CD8-positive, alpha-beta memory T cell (primary cell): ENCODE results near the gene CD74. TPM values are rescaled to one million over a fixed set of nuclear protein-coding genes. Genes with fewer than 3 reads are reported as not detected.
"Not testable (repeated sequence)": the region's sequence is repeated elsewhere in the genome, so short reads cannot be mapped to it uniquely, and the experiment has no call there.

Experiments
- CTCF ChIA-PET: fragments of 350-600 bp; sonication (Branson Sonifier 250); formaldehyde crosslinking; loops from one replicate; lab custom pipeline; 2021; ENCODE audit warnings: antibody characterized with exemption; lab: Charles Lee
- POLR2A ChIA-PET: fragments of 350-600 bp; sonication (Branson Sonifier 250); formaldehyde crosslinking; loops from one replicate; lab custom pipeline; 2021; ENCODE audit warnings: antibody characterized with exemption; lab: Charles Lee
- DNase-seq, 5 donors: peaks; one replicate each; pipeline versions ENCODE4 v3.0.0 to v3.0.0-alpha.2; 2020 to 2022; ENCODE audit warnings: mixed read lengths in 1 of 5
- H3K27ac ChIP-seq: one replicate; pipeline ENCODE4 v1.7.0; 2013; ENCODE audit warnings: low read depth, mild to moderate bottlenecking, low read length, moderate library complexity
- H3K27me3 ChIP-seq: 2 replicates; pipeline ENCODE4 v1.7.0; 2013; ENCODE audit warnings: low read length, mild to moderate bottlenecking; ENCODE audit not compliant: insufficient read depth, poor library complexity, severe bottlenecking
- H3K36me3 ChIP-seq: 2 replicates; pipeline ENCODE4 v1.7.0; 2013; ENCODE audit warnings: mild to moderate bottlenecking, low read length, moderate library complexity; ENCODE audit not compliant: insufficient read depth
- H3K4me1 ChIP-seq: 2 replicates; pipeline ENCODE4 v1.7.0; 2013; ENCODE audit warnings: mild to moderate bottlenecking, low read length, moderate library complexity; ENCODE audit not compliant: insufficient read depth
- H3K4me3 ChIP-seq: 2 replicates; pipeline ENCODE4 v1.7.0; 2013; ENCODE audit warnings: mild to moderate bottlenecking, low read length
- H3K9me3 ChIP-seq: 2 replicates; pipeline ENCODE4 v1.7.0; 2013; ENCODE audit warnings: mild to moderate bottlenecking, low read length
- H3K27ac Mint-ChIP-seq, 8 donors: one replicate each; pipeline ENCODE4 v1.8.0; 2020 to 2021; ENCODE audit warnings: mixed read lengths in 8 of 8, mild to moderate bottlenecking in 6 of 8, inconsistent platforms in 3 of 8, moderate library complexity in 3 of 8
- H3K27me3 Mint-ChIP-seq, 2 donors: one replicate each; pipeline ENCODE4 v1.8.0; 2020 to 2021; ENCODE audit warnings: mixed read lengths in 2 of 2, mild to moderate bottlenecking in 1 of 2, moderate library complexity in 1 of 2
- H3K36me3 Mint-ChIP-seq, 3 donors: one replicate each; pipeline ENCODE4 v1.8.0; 2020 to 2021; ENCODE audit warnings: mixed read lengths in 3 of 3, inconsistent platforms in 1 of 3, mild to moderate bottlenecking in 1 of 3
- H3K4me1 Mint-ChIP-seq, 3 donors: one replicate each; pipeline ENCODE4 v1.8.0; 2020 to 2021; ENCODE audit warnings: mixed read lengths in 3 of 3, inconsistent platforms in 1 of 3, mild to moderate bottlenecking in 1 of 3
- H3K4me3 Mint-ChIP-seq, 7 donors: one replicate each; pipeline ENCODE4 v1.8.0; 2020 to 2021; ENCODE audit warnings: mixed read lengths in 7 of 7, mild to moderate bottlenecking in 6 of 7, moderate library complexity in 4 of 7, inconsistent platforms in 2 of 7
- H3K9me3 Mint-ChIP-seq, 5 donors: one replicate each; pipeline ENCODE4 v1.8.0; 2020 to 2022; ENCODE audit warnings: mixed read lengths in 5 of 5, mild to moderate bottlenecking in 3 of 5, moderate library complexity in 2 of 5, inconsistent platforms in 1 of 5
- polyA plus RNA-seq: library from polyadenylated mRNA; unstranded; fragments of 300-500 nt; fragmentation: Illumina TruSeq; gene quantifications from one replicate; pipeline ENCODE4 v1.2.3, GENCODE V29; 2021
- total RNA-seq, 2 experiments: library from RNA; stranded (reverse); gene quantifications; one replicate each; pipeline ENCODE4 v1.2.3, GENCODE V29; 2021

The CD74 gene
- total and polyA plus RNA-seq, 3 experiments from 2014 or later, result 319 to 1,273 (median 324) TPM

- Histone ChIP-seq H3K36me3 (no peaks in the 10 kb centered on the region), H3K27ac (no peak overlapping the region), H3K9me3 (no peaks in the 10 kb centered on the region), H3K4me3 (no peak overlapping the region), H3K27me3 (no peaks in the 10 kb centered on the region), H3K4me1 (peaks cover 22% of the 10 kb centered on the region)
- peaks cover 16 to 28% (median 24%) of the 10 kb centered on the region in 3 donors for H3K4me1 Mint-ChIP-seq
- H3K9me3 Mint-ChIP-seq, result peaks cover 0 to 4% (median 0%) of the 10 kb centered on the region in 5 donors
- ChIA-PET POLR2A (no interaction called here), CTCF (interaction anchor here (2.1 kb wide), 1 partner anchor 392 kb away, joined by 8 read pairs; the partner anchor contains the start of gene IRGM)
- H3K4me3 Mint-ChIP-seq, result no peak overlapping the region
- H3K27me3 Mint-ChIP-seq, result peaks cover 0 to 2% of the 10 kb centered on the region in 2 donors
- no peak for DNase-seq
- H3K27ac Mint-ChIP-seq, result no peak overlapping the region
- peaks cover 0 to 2% (median 0%) of the 10 kb centered on the region in 3 donors for H3K36me3 Mint-ChIP-seq
Measured at GRCh38 chr5:150454492-150455229, 42.0 kb upstream of the CD74 start.

DNA sequence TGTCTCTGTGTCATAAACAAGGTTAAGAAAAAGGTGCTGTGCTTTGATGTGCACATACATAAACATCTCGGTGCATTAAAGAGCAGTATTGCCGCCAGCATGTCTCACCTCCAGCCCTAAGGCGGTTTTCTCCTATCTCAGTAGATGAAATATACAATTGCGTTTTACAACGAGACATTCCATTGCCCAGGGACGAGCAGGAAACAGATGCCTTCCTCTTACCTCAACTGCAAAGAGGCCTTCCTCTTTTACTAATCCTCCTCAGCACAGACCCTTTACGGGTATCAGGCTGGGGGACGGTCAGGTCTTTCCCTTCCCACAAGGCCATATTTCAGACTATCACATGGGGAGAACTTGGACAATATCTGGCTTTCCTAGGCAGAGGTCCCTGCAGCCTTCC lies 41.3 kb upstream of the CD74 start:
- H3K27me3 ChIP-seq, POLR2A ChIA-PET, H3K4me3 Mint-ChIP-seq, H3K27me3 Mint-ChIP-seq, H3K4me3 ChIP-seq, H3K36me3 ChIP-seq, DNase-seq, H3K9me3 ChIP-seq, H3K27ac Mint-ChIP-seq, H3K36me3 Mint-ChIP-seq, H3K27ac ChIP-seq, H3K9me3 Mint-ChIP-seq: not testable (repeated sequence)
- peaks cover 18% of the 10 kb centered on the region for H3K4me1 ChIP-seq
- CTCF ChIA-PET, result interaction anchor here (1.1 kb wide), 1 partner anchor 662 kb away, joined by 3 read pairs; no protein-coding TSS in a partner anchor
- H3K4me1 Mint-ChIP-seq, result peaks cover 15 to 27% (median 22%) of the 10 kb centered on the region in 3 donors

DNA sequence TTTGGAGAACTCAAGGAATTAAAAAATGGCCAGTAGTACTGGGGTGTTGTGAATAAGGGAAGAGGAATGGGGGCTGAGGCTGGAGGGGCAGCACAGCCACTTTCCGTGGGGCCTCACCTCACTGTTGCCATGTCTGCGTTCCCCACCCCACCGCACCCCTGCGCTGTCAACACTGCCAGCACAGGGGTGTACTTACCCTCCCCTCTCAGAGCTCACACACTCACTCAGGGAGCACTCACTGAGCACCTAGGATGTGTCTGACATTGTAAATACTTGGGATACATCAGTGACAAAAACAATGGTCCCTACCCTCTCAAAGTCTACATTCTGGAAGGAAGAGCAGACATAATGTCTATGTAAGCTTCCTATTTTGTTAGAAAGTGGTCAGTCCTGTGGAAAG lies 40.2 kb upstream of the CD74 start:
- ChIA-PET POLR2A (no interaction called here), CTCF (interaction anchor here (1.1 kb wide), 1 partner anchor 663 kb away, joined by 3 read pairs; no protein-coding TSS in a partner anchor)
- H3K27ac ChIP-seq, result no peak overlapping the region
- peaks cover 23% of the 10 kb centered on the region for H3K4me1 ChIP-seq
- peaks cover 2% of the 10 kb centered on the region for H3K36me3 ChIP-seq
- no peaks in the 10 kb centered on the region for H3K9me3 ChIP-seq
- H3K27me3 Mint-ChIP-seq, result peaks cover 0 to 2% of the 10 kb centered on the region in 2 donors
- H3K4me3 ChIP-seq, result no peak overlapping the region
- H3K36me3 Mint-ChIP-seq, result peaks cover 4 to 20% (median 5%) of the 10 kb centered on the region in 3 donors
- H3K27me3 ChIP-seq, result no peaks in the 10 kb centered on the region
- H3K27ac Mint-ChIP-seq, result no peak overlapping the region
- no peak overlapping the region for H3K4me3 Mint-ChIP-seq
- peaks cover 0 to 4% (median 0%) of the 10 kb centered on the region in 5 donors for H3K9me3 Mint-ChIP-seq
- no peak for DNase-seq
- peaks cover 24 to 31% (median 27%) of the 10 kb centered on the region in 3 donors for H3K4me1 Mint-ChIP-seq

- Mint-ChIP-seq H3K4me3 (no peak overlapping the region), H3K27me3 (no peaks in the 10 kb centered on the region), H3K27ac (no peak overlapping the region), H3K36me3 (peaks cover 5 to 33% (median 9%) of the 10 kb centered on the region in 3 donors), H3K9me3 (peaks cover 0 to 4% (median 0%) of the 10 kb centered on the region in 5 donors), H3K4me1 (peaks cover 23 to 33% (median 30%) of the 10 kb centered on the region in 3 donors)
- Histone ChIP-seq H3K36me3 (peaks cover 15% of the 10 kb centered on the region), H3K4me1 (peaks cover 23% of the 10 kb centered on the region), H3K4me3 (no peak overlapping the region), H3K9me3 (no peaks in the 10 kb centered on the region), H3K27ac (no peak overlapping the region), H3K27me3 (no peaks in the 10 kb centered on the region)
- POLR2A ChIA-PET, result no interaction called here
- CTCF ChIA-PET, result interaction anchor here (0.7 to 2.7 kb wide), 5 partner anchors 40 to 643 kb away, joined by 3 to 23 read pairs (median 3); partner anchors contain the start of genes CD74 and RBM22
- DNase-seq, result no peak
Measured at GRCh38 chr5:150451594-150451993, 38.9 kb upstream of the CD74 start.

DNA sequence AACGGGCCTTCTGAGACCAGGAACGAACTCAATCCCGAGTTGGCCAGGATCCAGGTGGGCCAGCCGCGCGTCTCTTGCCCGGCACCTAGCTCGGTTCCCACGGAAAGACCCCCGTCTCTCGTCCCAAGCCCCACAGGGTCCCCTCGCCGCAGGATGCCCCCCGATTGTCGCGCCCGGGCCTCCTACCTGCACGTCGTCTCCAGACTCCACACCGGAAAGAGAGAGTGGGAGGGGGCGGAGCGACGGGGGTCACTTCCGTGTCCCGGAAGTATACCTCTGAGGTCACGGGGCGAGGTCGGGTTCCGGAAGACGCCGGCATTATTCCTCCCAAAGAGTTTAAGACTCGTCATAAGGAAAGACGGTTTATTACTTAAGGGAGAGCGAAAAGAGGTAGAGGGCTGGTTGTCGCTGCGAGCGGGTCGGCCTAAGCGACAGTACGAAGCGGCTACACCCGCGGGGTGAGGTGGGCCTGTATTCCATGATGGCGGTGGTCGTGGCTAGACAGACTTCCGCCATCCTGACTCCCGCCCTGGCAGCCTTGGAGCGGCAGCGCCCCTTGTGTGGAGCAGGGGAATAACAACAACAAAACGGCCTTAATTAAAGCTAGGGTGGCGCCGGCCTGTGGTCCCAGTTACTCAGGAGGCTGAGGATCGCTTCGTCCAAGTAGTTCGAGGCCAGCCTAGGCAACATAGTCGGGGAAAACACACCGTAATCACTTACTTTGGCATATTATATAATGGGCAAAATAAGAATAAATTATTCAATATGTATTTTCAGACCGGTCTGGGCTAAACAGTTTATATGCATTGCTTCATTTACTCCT lies 37.0 kb upstream of the CD74 start, which contains the start of gene RPS14:
RPS14 (minus strand) TSS at position 223 of the 823 bp plus-strand sequence. CDS start 2,006 bp downstream, outside the sequence.
- Mint-ChIP-seq H3K9me3 (peaks cover 0 to 4% (median 0%) of the 10 kb centered on the region in 5 donors), H3K4me1 (peaks cover 32 to 45% (median 40%) of the 10 kb centered on the region in 3 donors)

GRCh38 chr5:150448952-150449516 lies 36.3 kb upstream of the CD74 start:
- POLR2A ChIA-PET, result interaction anchor here (1.0 to 1.9 kb wide), 7 partner anchors 13 to 253 kb away, joined by 3 to 37 read pairs (median 3); partner anchors contain the start of genes CD74 and RBM22
- Mint-ChIP-seq H3K27me3 (no peaks in the 10 kb centered on the region), H3K4me3 (peak overlapping the region; percentile 96 to 99 (median 99)), H3K27ac (peak overlapping the region; percentile 99 to 100 (median 100)), H3K9me3 (peaks cover 0 to 4% (median 0%) of the 10 kb centered on the region in 5 donors), H3K4me1 (peaks cover 32 to 45% (median 40%) of the 10 kb centered on the region in 3 donors), H3K36me3 (peaks cover 11 to 59% (median 22%) of the 10 kb centered on the region in 3 donors)
- Histone ChIP-seq H3K4me1 (peaks cover 27% of the 10 kb centered on the region), H3K4me3 (peak overlapping the region; percentile 79), H3K27me3 (no peaks in the 10 kb centered on the region), H3K9me3 (no peaks in the 10 kb centered on the region), H3K27ac (peak overlapping the region; percentile 98), H3K36me3 (peaks cover 39% of the 10 kb centered on the region)
- CTCF ChIA-PET, result interaction anchor here (0.7 to 2.7 kb wide), 14 partner anchors 9 to 329 kb away, joined by 3 to 23 read pairs (median 4); partner anchors contain the start of genes CD74 and SMIM3
- DNase-seq, result no peak

More for the DNA sequence above, 37.0 kb upstream of the CD74 start, which contains the start of gene RPS14:
- Histone ChIP-seq H3K36me3 (peaks cover 34% of the 10 kb centered on the region), H3K27ac (peak within 1 kb of the TSS; percentile 98), H3K4me1 (peaks cover 27% of the 10 kb centered on the region), H3K4me3 (peak within 1 kb of the TSS; percentile 79), H3K9me3 (no peaks in the 10 kb centered on the region), H3K27me3 (no peaks in the 10 kb centered on the region)
- ChIA-PET CTCF (interaction anchor here (0.7 to 2.7 kb wide), 23 partner anchors 10 to 802 kb away, joined by 3 to 23 read pairs (median 4); partner anchors contain the start of genes CD74, IRGM, RBM22 and SMIM3), POLR2A (interaction anchor here (0.5 to 1.9 kb wide), 10 partner anchors 9 to 803 kb away, joined by 3 to 37 read pairs (median 3); partner anchors contain the start of genes CD74, GM2A and RBM22)
- H3K27ac Mint-ChIP-seq, result peak within 1 kb of the TSS; percentile 99 to 100 (median 100)
- DNase-seq, result peak; percentile 91 to 97 (median 96)
- H3K4me3 Mint-ChIP-seq, result peak within 1 kb of the TSS; percentile 96 to 99 (median 99)
- peaks cover 11 to 52% (median 20%) of the 10 kb centered on the region in 3 donors for H3K36me3 Mint-ChIP-seq
- no peaks in the 10 kb centered on the region for H3K27me3 Mint-ChIP-seq

DNA sequence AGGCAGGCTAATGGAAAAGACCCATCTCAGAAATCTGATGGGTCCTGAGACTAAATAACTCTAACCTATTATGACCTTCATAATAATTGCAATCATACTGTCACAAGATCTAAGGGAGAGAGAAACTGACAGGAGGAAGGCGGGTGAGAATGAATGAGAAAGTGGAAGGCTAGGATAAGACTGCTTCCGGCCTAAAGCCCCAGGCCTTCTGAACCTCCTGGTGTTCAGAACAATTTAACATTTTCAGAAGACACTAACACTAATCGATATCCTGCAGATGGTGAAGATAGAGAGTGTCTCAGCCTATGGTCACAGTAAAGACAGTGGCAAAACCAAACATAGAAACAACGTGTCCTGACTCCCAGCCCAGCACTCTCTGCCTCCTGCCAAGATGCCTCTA lies 35.6 kb upstream of the CD74 start:
- Histone ChIP-seq H3K27ac (peak overlapping the region; percentile 98), H3K4me3 (peak overlapping the region; percentile 79), H3K4me1 (peaks cover 27% of the 10 kb centered on the region), H3K9me3 (no peaks in the 10 kb centered on the region), H3K27me3 (no peaks in the 10 kb centered on the region), H3K36me3 (peaks cover 45% of the 10 kb centered on the region)
- Mint-ChIP-seq H3K27ac (peak overlapping the region; percentile 99 to 100 (median 100)), H3K27me3 (no peaks in the 10 kb centered on the region), H3K4me1 (peaks cover 32 to 45% (median 40%) of the 10 kb centered on the region in 3 donors), H3K4me3 (peak overlapping the region; percentile 96 to 99 (median 99)), H3K9me3 (peaks cover 0 to 4% (median 0%) of the 10 kb centered on the region in 5 donors), H3K36me3 (peaks cover 11 to 66% (median 27%) of the 10 kb centered on the region in 3 donors)
- ChIA-PET POLR2A (no interaction called here), CTCF (interaction anchor here (0.9 kb wide), 1 partner anchor 12 kb away, joined by 3 read pairs; no protein-coding TSS in a partner anchor)
- no peak for DNase-seq
